Fibroblast of skin of left biceps (primary cell): ENCODE results near the gene GNAI3.

Experiments used
- DNase-seq, 2 experiments: peaks; one replicate each; pipeline ENCODE4 v3.0.0-alpha.2; 2013; ENCODE audit warnings: low read depth in 2 of 2

GNAI3 gene

DNA sequence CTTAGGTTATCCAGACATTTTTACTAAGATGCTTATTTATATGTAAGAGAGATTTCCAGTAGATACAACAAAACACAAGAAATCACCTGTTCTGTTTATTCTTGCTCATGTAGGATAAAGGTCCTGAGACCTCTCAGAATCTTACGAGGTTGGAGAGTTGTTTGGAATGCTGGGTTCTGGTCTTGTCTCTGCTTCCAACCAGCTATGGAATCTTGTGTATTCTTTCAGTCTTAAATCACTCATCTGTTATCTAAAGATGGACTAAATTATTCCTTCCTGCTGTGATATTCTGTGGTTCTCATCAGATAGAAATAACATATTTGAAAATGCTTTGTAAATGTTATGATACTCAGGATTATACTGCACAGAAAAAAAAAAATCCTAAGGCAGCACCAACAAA is 49.7 kb downstream of the GNAI3 start:
- no peak for DNase-seq

DNA sequence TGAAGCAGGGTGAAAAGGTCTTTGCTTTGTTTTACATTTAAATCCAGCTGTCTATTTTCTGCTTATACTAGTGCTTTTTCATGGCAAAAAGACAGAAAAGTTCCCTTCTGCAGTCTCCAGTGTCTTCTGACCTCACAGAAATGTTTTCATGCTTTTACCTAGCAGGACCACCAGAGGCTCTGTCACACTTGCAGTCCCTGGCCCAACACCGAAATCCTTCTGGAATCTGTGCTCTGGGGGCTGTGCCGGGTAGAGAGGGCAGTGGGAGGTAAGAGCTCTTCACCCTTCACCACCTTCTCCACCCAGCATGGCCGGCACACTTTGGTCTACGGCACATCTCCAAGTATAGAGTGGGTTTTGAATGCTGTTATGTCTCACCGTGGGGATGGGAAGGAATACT is 50.2 kb downstream of the GNAI3 start:
- DNase-seq: no peak

DNA sequence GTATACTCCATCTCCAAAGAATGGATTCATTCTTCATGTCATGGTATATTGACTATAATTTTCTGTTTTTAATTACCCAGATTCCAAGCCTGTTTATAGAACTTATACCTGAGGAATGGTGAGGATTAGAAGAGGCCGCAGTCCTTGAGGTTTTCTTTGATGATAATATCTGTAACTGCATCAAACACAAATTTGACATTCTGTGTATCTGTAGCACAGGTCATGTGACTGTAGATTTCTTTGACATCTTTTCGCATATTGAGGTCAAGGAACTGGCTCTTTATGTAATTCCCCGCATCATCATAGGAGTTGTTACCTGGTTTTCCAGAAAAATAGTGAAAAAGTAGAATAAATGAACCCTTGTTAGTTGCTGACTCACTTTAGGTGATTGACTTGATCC is 54.8 kb downstream of the GNAI3 start:
- no peak for DNase-seq

DNA sequence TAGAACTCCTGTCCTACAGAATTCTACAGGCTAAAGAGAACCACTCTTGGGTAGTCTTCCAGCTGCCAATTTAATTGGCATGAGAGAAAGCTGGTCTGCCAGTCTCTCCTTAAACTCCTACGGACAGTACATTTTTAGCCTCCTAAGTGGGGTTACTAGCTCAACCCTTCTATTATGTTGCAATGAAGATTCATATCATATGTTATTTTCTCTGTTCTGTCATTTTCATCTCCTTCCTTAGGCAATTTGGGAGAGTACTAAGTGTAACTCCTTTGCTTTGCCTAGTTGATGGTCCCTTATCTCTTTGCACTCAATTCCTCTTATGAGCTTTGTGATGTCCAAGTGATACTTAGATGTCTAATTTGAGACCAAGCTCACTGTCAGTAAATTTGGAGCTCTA is 57.0 kb downstream of the GNAI3 start:
- no peak for DNase-seq

DNA sequence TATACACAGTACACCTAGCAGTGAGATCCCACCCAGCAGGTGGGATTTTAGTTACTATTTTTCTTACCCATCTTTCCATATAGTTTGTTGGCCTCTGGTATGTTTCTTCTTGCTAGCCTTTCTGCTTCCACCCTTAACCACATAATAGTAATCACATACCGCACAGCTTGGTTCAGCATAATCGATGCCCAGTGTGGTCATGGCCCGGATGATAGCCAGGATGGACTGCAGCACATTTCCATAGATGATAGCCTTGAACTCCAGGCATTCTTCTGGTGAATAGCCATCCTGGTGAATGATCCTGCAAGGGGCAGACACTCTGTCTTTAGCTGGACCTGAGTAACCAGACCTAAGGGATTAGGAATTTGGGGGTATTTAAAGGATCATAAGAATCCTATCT is 61.5 kb downstream of the GNAI3 start:
- no peak for DNase-seq

DNA sequence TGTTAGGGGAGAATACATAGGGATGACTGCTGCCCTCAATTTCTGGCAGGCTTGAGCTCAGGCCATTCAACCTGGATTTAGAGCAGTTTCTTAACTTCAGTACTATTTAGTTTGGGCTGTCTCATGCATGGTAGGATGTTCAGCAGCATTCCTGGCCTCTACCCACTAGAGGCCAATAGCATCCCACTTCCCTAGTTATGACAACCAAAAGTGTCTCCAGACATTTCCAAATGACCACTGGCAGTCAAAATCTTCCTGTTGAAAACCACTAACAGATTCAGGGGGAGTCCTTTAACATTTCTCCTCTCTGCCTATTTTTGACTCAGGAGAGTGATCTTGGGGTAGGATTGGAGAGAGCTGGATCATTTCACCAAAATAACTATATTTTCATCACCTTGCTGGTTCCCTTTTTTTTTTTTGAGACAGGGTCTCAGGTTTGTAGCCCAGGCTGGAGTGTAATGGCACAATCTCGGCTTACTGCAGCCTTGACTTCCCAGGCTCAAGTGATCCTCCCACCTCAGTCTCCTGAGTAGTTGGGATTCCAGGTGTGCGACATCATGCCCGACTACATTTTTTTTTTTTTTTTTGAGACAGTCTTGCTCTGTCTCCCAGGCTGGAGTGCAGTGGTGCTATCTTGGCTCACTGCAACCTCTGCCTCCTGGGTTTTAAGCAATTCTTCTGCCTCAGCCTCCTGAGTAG is 62.3 kb downstream of the GNAI3 start:
- DNase-seq: no peak

DNA sequence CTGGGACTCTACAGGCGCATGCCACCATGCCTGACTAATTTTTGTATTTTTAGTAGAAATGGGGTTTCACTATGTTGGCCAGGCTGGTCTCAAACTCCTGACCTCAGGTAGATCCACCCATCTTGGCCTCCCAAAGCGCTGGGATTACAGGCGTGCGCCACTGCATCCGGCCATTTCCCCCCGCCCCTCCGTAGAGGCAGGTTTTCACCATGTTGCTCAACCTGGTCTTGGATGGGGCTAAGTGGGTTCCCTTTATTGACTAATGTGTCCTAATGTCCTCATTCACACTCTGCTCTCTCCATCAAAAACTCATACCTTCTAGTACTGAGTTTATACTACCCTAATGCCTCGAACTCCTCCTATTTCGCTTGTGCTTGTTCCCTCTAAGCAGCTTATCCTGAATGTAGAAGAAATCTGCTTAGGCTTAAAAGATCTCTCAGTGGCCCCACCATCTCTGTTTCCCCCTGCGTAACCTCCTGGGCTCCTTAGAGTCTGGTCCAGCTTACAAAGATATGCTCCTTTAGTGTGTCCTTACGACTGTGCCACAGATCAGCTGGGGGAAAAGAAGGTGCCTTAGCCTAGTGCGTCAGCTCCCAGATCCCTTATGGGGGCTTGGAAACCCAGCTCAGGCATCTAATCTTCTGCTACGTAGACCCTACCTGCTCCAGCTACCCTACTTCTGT is 63.0 kb downstream of the GNAI3 start:
- no peak for DNase-seq

DNA sequence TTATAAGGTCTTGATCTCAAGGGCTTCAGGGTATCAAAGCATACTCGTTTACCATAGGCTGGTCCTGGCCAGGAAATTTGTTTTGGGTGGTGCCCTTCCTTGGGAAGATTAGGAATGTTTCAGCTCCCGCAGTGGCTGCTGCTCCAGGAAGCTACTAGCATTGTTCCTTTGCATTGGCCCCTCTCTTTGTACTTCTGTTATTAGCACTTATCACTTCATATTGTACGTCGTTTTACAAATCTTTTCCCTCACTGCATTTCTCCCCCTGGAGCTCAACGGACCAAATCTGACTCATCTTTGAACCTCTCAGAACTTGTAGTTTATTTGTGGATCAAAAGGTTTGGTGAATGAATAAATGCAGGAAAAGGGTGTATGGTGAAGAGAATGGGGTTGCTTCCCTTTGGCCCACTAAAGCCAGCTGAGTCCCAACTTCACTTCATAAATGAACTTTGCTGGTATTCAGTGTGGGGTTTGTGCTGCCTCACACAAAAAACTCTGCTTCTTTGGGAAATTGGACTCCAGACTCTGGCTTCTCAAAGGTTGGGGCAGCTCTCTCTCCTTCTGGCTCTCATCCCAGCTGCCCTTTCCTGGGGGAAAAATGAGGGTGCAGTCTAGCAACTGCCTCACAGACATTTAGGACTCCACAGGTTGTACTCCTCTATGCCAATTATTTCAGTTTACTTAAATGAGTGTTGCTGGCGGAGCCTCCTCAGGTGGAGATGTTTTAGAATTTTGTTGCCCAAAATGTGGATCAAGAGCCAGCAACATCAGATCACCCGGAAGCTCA is 65.1 kb downstream of the GNAI3 start:
- DNase-seq: no peak

DNA sequence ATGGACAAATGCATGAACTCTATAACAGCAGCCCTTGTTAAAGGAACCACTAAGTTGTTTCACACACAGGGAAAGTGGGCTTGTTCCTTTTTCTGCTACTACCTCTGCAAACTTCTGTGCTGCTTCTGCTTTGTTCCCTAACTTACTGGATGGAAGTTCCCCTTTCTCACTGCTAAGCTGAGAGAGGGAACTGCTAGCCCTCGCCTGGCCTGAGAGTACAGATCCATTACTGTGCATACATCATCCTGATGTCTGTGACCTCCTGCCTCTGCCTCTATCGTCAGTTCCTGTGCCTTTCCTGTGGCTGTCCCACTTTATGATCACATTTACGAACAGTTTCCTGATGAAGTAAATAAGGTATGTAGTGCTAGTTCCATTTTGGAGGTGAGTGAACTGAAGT is 67.5 kb downstream of the GNAI3 start:
- no peak for DNase-seq

DNA sequence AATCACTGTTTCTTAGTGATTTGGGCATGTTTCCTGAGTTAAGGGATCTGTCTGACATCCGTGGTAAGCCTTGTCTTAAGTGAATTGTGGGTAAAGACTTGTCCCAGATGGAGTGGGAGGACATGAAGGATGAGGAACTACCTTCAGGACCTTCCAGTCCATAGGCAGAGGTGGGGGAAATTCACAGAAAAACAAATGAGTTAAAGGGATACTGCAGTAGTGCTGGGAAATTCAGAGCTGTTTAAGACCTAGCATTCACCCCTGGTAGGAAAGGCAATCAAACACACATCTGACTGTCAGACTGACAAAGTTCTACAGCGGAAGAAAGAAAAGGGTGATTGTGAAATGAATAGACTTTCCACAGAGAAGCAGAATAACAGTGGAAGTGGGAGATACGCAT is 68.0 kb downstream of the GNAI3 start:
- no peak for DNase-seq

DNA sequence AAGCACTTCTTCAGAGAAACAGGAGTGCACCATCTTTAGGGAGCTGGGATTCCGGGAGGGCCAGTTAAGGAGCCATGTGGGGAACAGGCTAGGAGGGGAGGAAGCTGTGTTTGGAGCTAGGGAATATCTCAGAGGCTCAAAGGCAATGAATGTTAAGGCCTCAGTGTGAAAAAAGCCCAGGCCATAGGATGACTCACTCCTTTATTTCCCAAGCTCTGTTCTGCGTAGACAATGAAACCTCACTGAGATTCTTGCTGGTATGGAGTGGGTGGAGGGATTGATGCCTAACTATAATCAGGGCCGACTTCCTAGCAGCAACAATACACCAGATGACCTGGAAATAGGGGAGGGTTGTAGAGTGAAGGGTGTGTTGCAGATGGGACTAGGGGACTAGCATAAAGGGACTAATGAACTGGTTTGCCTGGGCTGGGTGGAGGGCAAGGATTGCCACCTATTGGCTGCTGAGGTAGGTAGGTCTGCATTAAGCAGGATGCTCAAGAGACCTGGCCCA is 68.9 kb downstream of the GNAI3 start:
- DNase-seq: peak; percentile 66 to 69

DNA sequence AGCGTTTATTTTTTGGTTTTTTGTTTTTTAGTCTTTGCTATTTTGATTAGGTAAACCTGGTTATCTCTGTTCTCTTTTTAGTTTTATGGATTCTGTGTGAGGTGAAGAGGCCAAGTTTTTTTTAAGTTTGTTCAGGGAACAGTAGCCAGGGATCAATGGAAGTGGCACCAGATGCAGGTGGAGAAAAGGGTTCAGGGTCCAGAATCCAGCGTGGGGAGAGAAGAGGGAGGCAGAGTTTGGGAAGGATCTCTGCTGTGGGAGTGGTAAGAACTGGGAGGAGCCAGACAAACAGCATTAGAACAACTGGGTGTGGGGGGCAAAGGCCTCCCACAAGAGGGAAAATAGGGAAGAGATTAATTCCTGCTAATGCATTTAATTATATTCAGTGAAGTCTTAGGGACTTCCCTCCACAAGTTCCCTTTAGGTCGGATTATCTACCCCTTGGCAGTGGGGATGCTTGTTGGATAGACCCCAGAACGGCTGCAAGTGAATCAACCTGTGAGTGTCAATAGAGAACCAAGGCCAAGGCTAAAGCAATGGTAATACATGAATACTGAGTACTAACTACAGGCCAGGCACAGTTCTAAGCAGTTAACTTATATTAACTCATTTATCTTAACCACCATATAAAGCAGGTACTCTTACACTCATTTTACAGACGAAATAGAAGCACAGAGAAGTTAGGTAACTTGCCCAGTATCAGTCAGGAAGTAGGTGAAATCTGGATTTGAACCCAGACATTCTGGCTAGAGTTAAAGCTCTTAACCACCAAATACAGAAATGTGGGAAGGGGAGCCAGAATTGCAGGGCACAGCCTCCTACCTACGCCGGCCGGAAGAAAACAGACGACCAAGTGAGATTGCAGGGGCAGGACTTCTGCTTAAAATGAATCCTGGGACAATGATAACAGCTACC is 70.5 kb downstream of the GNAI3 start:
- no peak for DNase-seq

DNA sequence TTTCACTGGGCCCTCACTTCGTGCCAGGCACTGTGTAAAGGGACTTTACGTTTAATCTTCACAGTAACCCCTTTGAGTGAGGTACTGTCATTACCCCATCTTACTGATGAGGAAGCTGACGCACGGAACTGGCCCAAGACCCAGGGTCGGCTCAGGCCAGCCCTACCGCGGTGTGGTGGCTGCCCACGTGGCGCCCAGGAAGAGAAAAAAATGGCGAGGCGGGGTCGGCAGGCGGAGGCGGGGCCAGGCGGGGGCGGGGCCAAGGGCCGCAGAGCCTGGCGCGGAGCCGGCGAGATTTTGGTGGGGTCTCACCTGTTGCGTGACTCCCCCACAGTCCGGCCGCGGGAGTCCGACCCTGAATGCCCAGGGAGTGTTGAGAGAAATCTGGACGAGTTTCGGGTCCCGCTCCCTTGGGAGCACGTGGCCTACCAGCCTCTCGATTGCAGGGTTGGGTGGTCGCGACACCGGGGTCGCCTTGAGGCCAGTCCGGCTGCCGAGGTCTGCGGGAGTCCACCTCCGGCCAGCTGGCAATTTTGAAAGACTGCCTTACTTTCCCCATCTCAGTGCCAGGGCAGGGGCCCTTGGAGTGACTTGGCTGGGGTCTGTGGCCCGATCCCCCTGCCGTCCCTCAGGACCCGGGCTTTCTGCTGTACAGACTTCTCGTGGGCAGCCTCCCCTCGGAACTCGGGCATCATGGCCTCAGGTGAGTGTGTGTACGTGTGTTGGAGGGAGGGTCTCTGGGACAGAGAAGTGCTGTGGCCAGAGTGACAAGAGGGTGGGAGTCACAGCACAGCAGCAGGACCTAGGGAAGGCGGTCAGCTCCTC is 71.4 kb downstream of the GNAI3 start, which contains the start of the genes AMPD2 and GNAT2:
AMPD2 (plus strand) TSS at position 262 of the 825 bp plus-strand sequence. CDS start 1,339 bp downstream, outside the sequence.
GNAT2 (minus strand) TSS at position 41 of the 825 bp plus-strand sequence. CDS start 6,746 bp downstream, outside the sequence.
- no peak for DNase-seq

DNA sequence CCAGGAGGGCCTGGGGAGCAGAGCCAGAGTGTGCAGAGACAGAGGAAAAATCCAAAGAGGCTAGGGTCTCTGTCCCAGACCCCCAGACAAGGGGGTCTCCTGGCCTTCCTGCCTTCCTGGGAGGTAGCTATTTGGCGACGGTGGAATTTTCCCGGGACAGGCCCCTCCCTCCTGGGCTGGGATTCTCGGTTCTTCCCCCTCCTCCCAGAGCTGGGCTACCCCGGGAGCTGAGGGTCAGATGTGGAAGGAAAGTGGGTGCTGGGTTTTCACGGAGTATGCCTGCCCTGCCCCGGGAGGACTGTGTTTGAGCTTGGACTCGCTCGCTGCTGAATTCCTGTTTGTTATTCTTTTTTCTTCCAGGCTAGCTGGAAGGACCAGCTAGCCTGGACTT is 72.0 kb downstream of the GNAI3 start:
- DNase-seq: no peak

DNA sequence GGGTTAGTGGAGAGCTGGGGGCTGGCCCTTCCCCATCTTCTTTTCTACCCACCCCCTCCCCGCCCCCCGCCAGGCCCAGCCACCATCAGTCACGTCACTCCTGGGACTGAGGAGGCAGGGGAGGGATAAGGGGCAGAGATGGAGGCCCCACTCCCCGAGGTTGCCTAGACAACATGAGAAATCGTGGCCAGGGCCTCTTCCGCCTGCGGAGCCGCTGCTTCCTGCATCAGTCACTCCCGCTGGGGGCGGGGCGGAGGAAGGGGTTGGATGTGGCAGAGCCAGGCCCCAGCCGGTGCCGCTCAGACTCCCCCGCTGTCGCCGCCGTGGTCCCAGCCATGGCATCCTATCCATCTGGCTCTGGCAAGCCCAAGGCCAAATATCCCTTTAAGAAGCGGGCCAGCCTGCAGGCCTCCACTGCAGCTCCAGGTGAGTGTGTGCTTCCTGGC is 72.4 kb downstream of the GNAI3 start:
- peak; percentile 88 for DNase-seq

DNA sequence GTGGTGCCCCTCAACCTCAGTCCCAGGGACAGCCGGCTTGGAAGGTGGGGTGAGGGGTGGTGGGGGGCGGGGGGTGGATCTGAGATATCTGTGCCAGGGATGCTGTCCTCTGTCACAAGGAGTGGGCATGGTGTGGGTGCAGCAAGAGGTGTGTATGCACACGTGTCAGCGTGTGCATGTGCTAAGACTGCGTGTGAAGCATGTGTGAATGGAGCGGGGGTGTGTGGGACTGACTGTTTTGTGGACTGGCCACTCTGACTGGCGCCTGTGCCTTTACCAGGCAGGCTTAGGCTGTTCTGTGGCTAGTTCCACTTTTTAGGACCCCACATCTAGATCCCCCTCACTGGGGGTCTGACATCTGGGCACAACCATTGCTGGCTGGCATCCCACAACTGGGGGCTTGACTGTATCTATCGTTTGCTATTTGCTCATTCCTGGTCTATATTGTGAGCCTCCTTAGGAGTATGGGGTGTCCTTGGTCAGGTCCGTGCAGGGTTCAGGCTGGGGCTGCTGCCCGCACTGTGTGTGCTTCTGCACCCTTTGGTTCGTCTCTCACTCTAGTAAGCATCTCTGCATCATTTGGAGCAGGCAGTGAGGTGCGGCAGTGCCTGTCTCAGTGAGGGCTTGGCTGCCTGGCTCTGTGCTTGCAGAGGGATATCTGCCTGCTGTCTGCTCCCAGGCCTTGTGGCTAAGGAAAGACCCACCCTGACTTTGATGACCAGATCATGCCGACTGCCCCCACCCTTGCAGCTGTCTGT is 73.1 kb downstream of the GNAI3 start:
- no peak for DNase-seq

DNA sequence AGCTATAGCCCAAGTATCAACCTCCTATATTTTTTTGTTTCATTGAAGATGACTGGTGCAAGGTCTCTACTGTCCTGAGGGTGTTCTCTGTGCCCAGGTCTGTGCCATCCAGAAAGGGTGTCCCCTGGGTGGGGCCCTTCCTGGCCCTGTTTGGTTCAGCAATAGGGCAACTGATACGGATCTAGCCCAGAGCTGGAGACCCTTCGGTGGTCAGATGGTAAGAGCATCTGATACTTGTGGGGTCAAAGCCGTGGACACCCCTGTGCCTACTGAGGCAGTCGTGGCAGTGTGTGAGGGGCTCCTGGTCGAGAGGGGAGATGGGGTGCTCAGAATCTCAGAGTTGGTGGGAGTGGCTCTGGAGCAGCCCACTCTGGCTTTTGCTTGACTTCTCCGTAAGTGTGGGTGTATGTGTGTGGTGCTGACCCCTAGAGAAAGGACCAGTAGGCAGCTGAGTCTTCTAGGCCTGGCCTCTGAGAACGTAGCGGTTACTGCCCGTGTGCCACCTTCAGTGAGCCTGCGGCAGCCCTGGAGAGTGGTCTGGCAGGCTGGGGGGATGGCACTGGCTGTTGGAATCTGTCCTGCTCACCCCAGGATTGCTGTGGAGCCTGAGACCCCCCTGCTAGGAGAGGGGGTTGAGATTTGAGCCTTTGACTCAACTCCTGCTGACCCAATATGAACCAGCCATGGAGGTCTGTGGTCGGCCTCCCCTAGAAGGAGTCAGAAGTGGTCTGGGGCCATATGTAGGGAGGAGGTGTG is 73.9 kb downstream of the GNAI3 start:
- no peak for DNase-seq

DNA sequence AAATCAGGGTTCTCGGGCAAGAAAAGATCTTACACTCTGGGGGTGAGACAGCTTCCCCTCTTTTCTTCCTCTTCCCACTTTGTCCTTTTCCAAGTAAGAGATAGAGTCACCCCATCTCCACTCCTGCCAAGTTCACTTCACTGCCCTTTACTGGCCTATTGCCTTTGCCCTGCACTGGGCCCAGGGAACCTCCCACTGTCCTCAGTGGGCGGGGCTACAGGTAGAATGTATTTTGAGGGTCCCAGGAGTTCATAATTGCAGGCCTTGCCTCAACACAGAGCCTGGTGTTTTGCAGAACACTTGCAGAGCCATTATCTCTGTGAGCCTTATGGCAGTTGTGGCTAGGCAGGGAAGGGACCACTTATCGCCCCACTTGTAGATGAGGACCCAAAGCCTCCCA is 74.5 kb downstream of the GNAI3 start:
- DNase-seq: no peak

DNA sequence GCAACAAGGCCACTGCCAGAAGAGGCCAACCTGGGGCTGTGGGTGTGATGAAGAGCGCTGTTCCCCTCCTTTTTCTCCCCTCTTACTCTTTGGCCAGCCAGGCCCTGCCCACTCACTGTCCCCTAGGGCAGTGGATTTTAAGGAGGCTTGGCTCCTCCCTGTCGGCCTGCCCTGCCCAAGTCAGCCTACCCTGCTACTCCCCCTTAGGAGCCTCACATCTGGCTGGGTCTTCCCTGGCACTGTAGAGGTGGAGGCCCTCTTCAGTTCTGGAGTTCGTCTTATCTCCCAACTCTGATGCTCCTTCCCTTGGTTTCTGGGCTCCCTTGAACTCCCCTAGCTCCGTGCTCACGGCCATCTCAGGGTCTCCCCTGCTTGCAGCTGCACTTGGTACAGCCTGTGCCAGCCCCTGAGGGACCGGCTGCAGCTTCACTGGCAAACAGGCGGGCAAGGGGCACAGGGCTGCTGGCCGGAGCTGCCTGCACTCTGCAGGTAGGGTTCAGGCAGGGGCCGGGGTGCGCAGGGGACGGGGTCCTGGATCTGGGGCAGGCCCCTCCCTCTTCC is 75.3 kb downstream of the GNAI3 start:
- DNase-seq: no peak
